ENCODE data around the gene DOK6.

Gene DOK6

DNA sequence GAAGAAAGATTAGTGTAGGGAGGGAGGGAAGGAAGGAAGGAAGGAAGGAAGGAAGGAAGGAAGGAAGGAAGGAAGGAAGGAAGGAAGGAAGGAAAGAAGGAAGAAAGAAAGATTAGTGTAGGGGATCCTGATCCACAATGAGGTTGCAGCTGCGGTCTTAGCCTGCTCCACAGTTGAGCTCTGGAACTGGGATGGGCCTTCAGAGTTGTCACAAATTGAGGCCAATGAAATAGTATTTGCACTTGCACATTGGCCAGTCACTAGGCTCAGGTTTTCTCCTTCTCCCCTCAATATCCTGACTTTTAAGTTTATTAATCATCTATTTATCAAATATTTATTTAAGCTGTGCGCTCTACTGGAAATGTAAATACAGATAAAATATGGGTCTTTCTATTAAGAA lies 34.3 kb downstream of the DOK6 start:
- DNase-seq (ENCODE audit: low read depth in 2 of 2) = no peak

- DNase-seq (ENCODE audit: low read depth in 2 of 2) = peak; percentile 68 to 70
Observed at GRCh38 chr18:69444221-69444620, 43.5 kb downstream of the DOK6 start.

- no peak for DNase-seq (ENCODE audit: low read depth in 2 of 2)
Observed at GRCh38 chr18:69447886-69448285, 47.2 kb downstream of the DOK6 start.

DNA sequence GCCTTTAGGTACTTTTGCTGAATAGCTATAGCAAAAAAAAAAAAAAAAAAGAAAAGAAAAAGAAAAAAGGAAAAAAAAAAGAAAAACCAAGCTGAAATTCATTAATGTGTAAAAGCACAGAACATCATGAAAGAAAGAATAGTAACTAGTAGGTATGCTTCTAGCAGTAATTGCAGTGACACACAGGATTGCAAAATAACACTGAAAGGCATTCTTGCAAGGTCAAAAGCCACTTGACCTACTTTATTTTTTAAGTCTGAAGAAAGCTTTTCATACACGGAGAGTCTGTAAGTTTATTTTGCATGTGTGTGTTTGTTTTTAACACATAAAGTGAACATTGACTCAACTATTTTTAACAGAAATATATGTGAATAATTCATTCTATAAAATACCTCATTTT lies 54.4 kb downstream of the DOK6 start:
- no peak for DNase-seq (ENCODE audit: low read depth in 2 of 2)

GRCh38 chr18:69469444-69469919 lies 68.8 kb downstream of the DOK6 start:
- DNase-seq (ENCODE audit: low read depth in 2 of 2) = no peak

DNA sequence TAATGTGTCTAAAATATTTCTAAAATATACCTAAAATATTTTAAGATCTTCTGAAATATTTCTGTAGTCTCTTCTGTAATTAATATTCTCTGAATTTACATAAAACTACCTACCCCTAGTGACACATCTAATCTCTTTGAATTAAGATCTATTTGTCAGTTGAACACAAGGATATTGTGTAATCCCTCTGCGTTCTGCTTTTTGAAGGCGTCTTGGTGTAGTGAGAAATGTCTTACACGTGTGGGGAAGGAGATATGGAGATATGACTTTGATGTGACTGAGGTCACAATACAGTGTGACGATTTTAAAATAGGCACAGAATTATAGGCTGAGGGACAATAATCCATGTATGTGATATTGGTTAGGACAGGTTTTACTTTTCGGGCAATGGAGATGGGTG lies 79.8 kb downstream of the DOK6 start:
- no peak for DNase-seq (ENCODE audit: low read depth in 2 of 2)

DNA sequence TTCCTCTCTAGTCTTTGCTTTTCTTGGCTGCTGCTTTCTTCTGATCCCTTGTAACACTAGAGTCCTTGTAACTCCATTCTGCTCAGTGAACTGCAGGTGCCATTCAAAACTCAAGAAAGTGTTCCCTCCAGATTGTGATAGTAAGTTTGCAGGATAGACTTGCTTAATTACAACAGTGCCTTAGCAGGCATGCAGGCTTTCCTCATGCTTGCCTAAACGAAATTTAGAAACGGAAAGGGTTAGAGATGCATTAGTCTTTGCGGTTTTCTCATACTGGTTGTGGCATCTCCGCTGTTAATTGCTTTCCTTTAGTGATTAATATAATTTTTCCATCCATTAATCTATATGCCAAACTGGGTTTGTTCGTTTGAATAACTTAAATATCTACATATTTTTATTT lies 82.9 kb downstream of the DOK6 start:
- no peak for DNase-seq (ENCODE audit: low read depth in 2 of 2)

GRCh38 chr18:69484699-69485396 lies 84.2 kb downstream of the DOK6 start:
- DNase-seq (ENCODE audit: low read depth in 2 of 2) = peak; percentile 39 to 40

DNA sequence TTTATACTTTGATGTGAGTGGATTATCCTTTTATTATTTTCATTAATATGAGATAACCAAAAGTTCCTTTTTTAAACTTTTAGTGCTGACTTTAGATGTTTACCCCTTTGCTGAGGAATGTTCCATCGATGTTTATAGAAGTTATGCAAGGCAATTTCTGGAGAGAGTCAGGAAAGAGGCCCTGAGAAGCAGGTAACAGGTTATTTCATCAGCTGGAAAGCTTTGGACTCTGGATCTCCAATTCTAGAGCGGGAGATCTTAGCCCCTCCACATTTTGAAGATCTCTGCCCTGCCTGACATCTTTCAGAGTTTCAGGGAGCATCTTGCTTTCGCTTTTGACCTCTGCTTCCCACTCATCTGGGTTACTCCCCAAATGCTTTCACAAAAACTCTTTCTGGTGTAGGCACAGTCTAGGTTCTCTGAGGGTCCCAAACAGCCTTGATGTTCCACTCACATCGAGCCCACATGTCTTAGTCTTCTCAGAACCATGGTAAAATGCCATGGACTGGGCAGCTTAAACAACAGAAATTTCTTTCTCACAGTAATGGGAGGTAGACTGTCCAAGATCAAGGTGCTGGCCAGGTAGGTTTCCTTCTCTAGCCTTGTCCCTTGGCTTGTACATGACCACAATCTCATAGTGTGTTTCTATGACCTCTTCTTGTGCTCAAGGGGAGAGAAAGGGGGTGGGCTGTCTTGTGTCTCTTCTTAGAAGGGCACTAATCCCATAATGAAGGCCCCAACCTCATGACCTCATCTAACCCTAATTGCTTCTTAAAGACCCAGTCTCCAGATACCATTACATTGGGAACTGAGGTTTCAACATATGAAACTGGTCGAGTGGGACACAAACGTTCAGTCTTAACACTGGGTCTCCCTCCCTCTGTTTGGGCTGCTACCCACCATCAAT lies 87.1 kb downstream of the DOK6 start:
- DNase-seq (ENCODE audit: low read depth in 2 of 2) = no peak

DNA sequence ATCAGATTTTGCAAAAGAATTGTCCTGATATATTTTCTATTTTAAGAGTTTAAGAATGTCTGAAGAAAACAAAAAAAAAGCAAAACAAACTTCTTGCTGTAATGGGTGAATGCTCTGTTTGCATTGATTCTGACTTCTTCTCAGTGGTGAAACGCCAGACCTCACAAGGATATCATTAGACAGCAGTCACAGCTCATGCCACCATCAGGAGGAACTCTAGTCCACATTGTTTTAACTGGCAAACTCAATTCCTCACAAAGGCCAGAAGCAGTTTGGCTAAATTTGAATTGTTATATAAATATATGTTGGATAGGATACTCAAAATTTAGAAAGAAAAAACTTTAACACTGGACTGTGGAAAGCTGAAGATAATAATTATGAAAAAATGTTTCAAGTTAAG lies 89.4 kb downstream of the DOK6 start:
- no peak for DNase-seq (ENCODE audit: low read depth in 2 of 2)

DNA sequence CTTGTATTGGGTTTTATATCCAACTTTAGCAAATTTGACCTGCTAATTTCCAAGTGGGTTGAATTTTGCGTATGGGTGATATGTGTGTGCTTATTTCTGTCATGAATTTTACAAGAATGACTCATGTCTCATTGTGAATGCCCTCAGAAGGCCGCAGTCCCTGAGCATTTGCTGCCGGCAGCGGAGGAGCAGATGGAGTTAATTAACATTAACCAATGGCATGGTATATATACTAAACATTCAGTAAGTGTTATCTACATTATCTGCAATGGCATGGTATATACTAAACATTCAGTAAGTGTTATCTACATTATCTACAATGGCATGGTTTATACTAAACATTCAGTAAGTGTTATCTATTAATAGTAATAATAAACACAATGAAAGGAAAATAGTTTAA lies 90.1 kb downstream of the DOK6 start:
- peak; percentile 83 for DNase-seq (ENCODE audit: low read depth in 2 of 2)

DNA sequence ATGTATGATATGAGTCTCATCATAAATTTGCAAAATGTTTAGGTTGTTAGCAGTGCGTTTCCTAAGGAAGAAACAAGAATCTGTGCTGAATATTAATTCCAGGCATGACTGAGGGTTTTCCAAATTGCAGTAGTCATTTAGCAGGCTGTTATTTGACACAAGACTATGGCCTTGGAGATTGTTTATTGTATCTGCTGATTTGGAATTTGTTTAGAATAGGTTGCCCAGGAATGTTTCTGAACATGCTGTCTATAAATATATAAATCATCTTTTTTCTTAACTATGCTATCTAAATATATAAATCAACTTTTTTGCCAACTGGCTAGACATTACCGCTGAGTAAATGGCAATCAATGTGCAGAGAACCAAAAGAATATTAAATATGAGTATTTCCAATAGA lies 90.9 kb downstream of the DOK6 start:
- DNase-seq (ENCODE audit: low read depth in 2 of 2) = peak in 1 of 2 experiments; percentile 8

DNA sequence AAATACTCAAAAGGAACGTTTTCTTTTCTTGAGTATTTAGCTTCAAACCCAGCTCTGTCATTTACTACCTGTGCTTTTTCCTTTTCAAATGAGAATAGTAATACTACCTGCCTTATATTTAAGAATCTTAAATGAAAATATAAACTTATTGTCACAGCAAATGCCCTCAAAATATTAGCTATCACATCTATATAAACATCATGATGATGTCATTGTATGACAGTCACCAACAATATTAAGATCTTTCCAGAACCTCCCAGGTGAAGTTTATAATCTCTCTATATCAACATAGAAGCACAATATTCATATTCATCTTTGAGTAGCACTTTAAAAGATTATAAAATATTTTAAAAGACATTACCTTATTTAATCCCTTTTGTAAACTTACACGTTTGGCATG lies 92.2 kb downstream of the DOK6 start:
- no peak for DNase-seq (ENCODE audit: low read depth in 2 of 2)

GRCh38 chr18:69494841-69495240 lies 94.2 kb downstream of the DOK6 start:
- DNase-seq (ENCODE audit: low read depth in 2 of 2) = no peak

DNA sequence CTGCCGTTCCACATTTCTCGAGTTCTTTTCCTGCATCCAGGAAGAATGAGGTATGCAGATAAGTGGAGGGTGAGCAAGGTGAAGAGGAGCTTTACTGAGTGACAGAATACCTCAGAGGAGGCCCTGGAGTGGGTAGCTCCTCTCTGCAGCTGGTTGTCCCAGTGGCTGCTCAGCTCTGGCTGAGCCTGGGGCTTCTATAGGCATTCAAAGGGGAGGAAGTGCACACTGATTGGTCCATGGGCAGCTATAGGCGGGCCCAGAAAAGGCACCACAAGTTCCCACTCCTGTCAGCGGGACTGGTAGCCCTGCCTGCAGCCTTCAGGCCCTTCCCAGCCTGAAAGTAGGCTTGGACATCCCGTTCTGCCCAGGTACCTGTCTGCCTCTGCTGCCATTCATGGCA lies 94.7 kb downstream of the DOK6 start:
- DNase-seq (ENCODE audit: low read depth in 2 of 2) = no peak

GRCh38 chr18:69495841-69496533 lies 95.3 kb downstream of the DOK6 start:
- no peak for DNase-seq (ENCODE audit: low read depth in 2 of 2)

- no peak for DNase-seq (ENCODE audit: low read depth in 2 of 2)
Observed at GRCh38 chr18:69518989-69519388, 118.3 kb downstream of the DOK6 start.

DNA sequence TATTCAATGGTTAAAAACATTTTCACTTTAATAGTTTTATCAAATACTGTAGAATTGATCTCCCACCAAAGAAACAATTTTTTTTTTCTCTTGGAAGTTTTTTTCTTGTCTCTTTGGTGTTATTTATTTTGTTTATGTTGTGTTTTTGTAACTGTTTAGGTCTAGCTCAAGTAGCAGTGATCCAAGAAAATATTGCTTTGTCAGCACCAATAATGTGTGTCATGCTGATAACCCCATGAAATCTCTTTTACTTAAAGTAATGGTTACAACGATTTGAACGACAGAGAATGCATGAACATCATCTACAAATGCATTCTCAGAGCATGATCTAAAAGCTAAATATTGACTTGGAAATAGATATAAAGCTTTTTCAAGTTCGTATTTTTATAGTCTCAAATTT lies 122.9 kb downstream of the DOK6 start:
- DNase-seq (ENCODE audit: low read depth in 2 of 2) = no peak

DNA sequence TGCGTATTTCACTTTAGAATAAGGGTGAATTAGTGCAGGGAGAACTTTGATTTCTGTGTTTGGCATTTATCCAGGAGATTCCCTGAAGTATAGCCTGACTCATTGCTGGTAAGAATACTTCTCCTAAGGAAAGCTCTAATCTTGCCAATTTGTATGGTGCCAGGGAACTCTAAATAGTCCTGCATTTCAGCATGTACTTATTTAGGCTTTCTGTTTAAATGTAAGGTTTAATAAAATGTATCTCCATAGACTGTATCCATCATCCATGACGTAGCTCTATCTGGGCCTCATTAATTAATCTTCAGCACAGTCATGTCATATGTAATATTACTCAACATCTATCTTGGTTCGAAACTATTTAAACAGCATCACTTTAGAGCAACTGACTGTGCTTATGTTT lies 127.7 kb downstream of the DOK6 start:
- peak; percentile 33 to 37 for DNase-seq (ENCODE audit: low read depth in 2 of 2)

- no peak for DNase-seq (ENCODE audit: low read depth in 2 of 2)
Observed at GRCh38 chr18:69529151-69529550, 128.5 kb downstream of the DOK6 start.

- no peak for DNase-seq (ENCODE audit: low read depth in 2 of 2)
Observed at GRCh38 chr18:69531973-69532372, 131.3 kb downstream of the DOK6 start.

- DNase-seq (ENCODE audit: low read depth in 2 of 2) = no peak
Observed at GRCh38 chr18:69537183-69537582, 136.5 kb downstream of the DOK6 start.
